ENCODE measurements around the gene TUT7.

The TUT7 gene

DNA sequence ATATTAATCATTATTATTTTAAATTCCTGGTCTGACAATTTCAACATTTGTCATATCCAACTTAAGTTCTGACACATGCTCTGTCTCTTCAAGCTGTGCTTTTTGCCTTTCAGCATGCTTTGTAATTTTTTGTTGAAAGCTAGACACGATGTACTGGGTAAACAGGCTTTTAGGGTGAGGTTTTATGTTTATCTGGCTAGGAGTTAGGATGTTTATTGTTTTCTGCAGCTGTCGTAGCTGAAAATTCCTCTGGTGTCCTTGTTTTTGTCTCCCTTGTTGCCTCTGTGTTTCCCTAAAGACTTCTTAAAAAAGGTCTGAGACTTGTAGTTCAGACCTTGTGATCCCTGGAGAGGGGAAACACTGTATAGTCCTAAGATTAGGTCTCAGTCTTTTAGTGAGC is 20.6 kb downstream of the TUT7 start:
- WGBS, 2 donors (ENCODE audit: extremely low coverage in 2 of 2, insufficient read length in 2 of 2, insufficient replicate concordance in 1 of 2), result no CpG with 5 or more reads among the region's 2 CpGs
- Histone ChIP-seq H3K4me1 (ENCODE audit: control insufficient read depth in 2 of 2, insufficient read depth in 1 of 2, low read depth in 1 of 2, low read length in 2 of 2) (no peaks in the 10 kb centered on the region), H2AFZ (ENCODE audit: low read length) (no peak overlapping the region), H4K91ac (ENCODE audit: low read depth, low read length, poor library complexity) (no peak overlapping the region), H3K27ac (replicated peaks; ENCODE audit: low read length) (no peak overlapping the region), H3K9me3 (replicated peaks in 1 of 2; ENCODE audit: control insufficient read depth in 2 of 2, insufficient read depth in 1 of 2, low read depth in 1 of 2, low read length in 2 of 2) (no peaks in the 10 kb centered on the region), H4K8ac (ENCODE audit: low read depth, low read length) (no peak overlapping the region), H2BK5ac (ENCODE audit: low read length) (no peak overlapping the region), H3K23ac (ENCODE audit: low read depth, low read length, poor library complexity) (no peak overlapping the region), H3K79me1 (ENCODE audit: low read depth, low read length) (no peaks in the 10 kb centered on the region), H2AK5ac (ENCODE audit: low read depth, low read length) (no peak overlapping the region), H3K4me2 (ENCODE audit: insufficient read depth, low read length, poor library complexity, severe bottlenecking) (no peak overlapping the region), H3K4me3 (ENCODE audit: low read length in 2 of 2) (no peak overlapping the region), H3K36me3 (replicated peaks in 1 of 2; ENCODE audit: control insufficient read depth in 2 of 2, insufficient read depth in 2 of 2, low read length in 2 of 2) (peaks cover 9 to 80% of the 10 kb centered on the region in 2 donors), H3K18ac (ENCODE audit: low read length) (no peak overlapping the region), H2BK120ac (ENCODE audit: low read depth, low read length) (no peak overlapping the region), H2BK12ac (ENCODE audit: low read length) (no peak overlapping the region), H2BK15ac (ENCODE audit: low read length) (no peak overlapping the region), H3K14ac (ENCODE audit: low read length) (no peak overlapping the region), H3K4ac (ENCODE audit: low read length) (no peak overlapping the region), H3K27me3 (ENCODE audit: control insufficient read depth in 3 of 3, insufficient read depth in 3 of 3, low read depth in 1 of 3, low read length in 3 of 3) (no peaks in the 10 kb centered on the region), H3K9ac (ENCODE audit: low read depth, low read length, poor library complexity) (no peak overlapping the region)
- no peak for DNase-seq (ENCODE audit: low spot score)

- Histone ChIP-seq H2BK5ac (ENCODE audit: low read length) (no peak overlapping the region), H3K18ac (ENCODE audit: low read length) (no peak overlapping the region), H4K91ac (ENCODE audit: low read depth, low read length, poor library complexity) (no peak overlapping the region), H2BK120ac (ENCODE audit: low read depth, low read length) (no peak overlapping the region), H3K4ac (ENCODE audit: low read length) (no peak overlapping the region), H3K14ac (ENCODE audit: low read length) (no peak overlapping the region), H3K4me2 (ENCODE audit: insufficient read depth, low read length, poor library complexity, severe bottlenecking) (no peak overlapping the region), H3K23ac (ENCODE audit: low read depth, low read length, poor library complexity) (no peak overlapping the region), H4K8ac (ENCODE audit: low read depth, low read length) (no peak overlapping the region), H2BK15ac (ENCODE audit: low read length) (no peak overlapping the region), H3K4me3 (ENCODE audit: low read length in 2 of 2) (no peak overlapping the region), H3K9me3 (replicated peaks in 1 of 2; ENCODE audit: control insufficient read depth in 2 of 2, insufficient read depth in 1 of 2, low read depth in 1 of 2, low read length in 2 of 2) (no peaks in the 10 kb centered on the region), H3K79me1 (ENCODE audit: low read depth, low read length) (no peaks in the 10 kb centered on the region), H2BK12ac (ENCODE audit: low read length) (no peak overlapping the region), H3K27ac (replicated peaks; ENCODE audit: low read length) (no peak overlapping the region), H3K9ac (ENCODE audit: low read depth, low read length, poor library complexity) (no peak overlapping the region), H3K4me1 (ENCODE audit: control insufficient read depth in 2 of 2, insufficient read depth in 1 of 2, low read depth in 1 of 2, low read length in 2 of 2) (peaks cover 0 to 3% of the 10 kb centered on the region in 2 donors), H2AK5ac (ENCODE audit: low read depth, low read length) (no peak overlapping the region), H2AFZ (ENCODE audit: low read length) (no peak overlapping the region), H3K36me3 (replicated peaks in 1 of 2; ENCODE audit: control insufficient read depth in 2 of 2, insufficient read depth in 2 of 2, low read length in 2 of 2) (peaks cover 8 to 80% of the 10 kb centered on the region in 2 donors), H3K27me3 (ENCODE audit: control insufficient read depth in 3 of 3, insufficient read depth in 3 of 3, low read depth in 1 of 3, low read length in 3 of 3) (no peaks in the 10 kb centered on the region)
- WGBS, 2 donors (ENCODE audit: extremely low coverage in 2 of 2, insufficient read length in 2 of 2, insufficient replicate concordance in 1 of 2), result no CpG with 5 or more reads among the region's 5 CpGs
- DNase-seq (ENCODE audit: low spot score), result no peak
Measured at GRCh38 chr9:86330186-86330585, 24.0 kb downstream of the TUT7 start.

GRCh38 chr9:86329649-86330048 is 24.6 kb downstream of the TUT7 start:
- WGBS, 2 donors (ENCODE audit: extremely low coverage in 2 of 2, insufficient read length in 2 of 2, insufficient replicate concordance in 1 of 2), result no CpG with 5 or more reads among the region's 1 CpG

DNA sequence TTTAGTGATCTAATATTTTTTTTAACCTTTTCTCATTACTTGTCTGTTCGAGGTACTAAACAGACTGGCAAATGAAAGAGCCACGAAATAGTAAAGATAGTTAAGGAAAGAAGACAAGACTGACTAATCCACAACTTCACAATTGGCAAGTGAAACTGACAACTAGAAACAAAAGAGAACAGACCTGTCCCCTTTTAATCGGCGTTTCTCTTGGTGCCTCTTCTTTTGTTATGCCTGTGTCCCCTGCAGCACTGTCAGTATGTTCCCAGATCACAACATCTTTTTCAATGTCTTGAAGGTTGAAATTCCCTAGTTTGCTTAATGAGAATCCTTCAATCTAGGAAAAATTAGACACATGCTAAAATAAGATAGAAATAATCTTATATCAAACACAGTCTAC is 26.1 kb downstream of the TUT7 start:
- peaks cover 10 to 81% of the 10 kb centered on the region in 2 donors for H3K36me3 ChIP-seq (replicated peaks in 1 of 2; ENCODE audit: control insufficient read depth in 2 of 2, insufficient read depth in 2 of 2, low read length in 2 of 2)
- no CpG with 5 or more reads among the region's 4 CpGs for WGBS, 2 donors (ENCODE audit: extremely low coverage in 2 of 2, insufficient read length in 2 of 2, insufficient replicate concordance in 1 of 2)
- H4K8ac ChIP-seq (ENCODE audit: low read depth, low read length), result no peak overlapping the region

More at GRCh38 chr9:86329649-86330048, 24.6 kb downstream of the TUT7 start:
- H4K8ac ChIP-seq (ENCODE audit: low read depth, low read length), result no peak overlapping the region
- no peak overlapping the region for H3K23ac ChIP-seq (ENCODE audit: low read depth, low read length, poor library complexity)
- DNase-seq (ENCODE audit: low spot score), result no peak
- H2AFZ ChIP-seq (ENCODE audit: low read length), result no peak overlapping the region
- no peaks in the 10 kb centered on the region for H3K79me1 ChIP-seq (ENCODE audit: low read depth, low read length)
- H2BK120ac ChIP-seq (ENCODE audit: low read depth, low read length), result no peak overlapping the region
- no peak overlapping the region for H4K91ac ChIP-seq (ENCODE audit: low read depth, low read length, poor library complexity)
- H2BK12ac ChIP-seq (ENCODE audit: low read length), result no peak overlapping the region
- no peak overlapping the region for H3K14ac ChIP-seq (ENCODE audit: low read length)
- no peak overlapping the region for H3K4me3 ChIP-seq (ENCODE audit: low read length in 2 of 2)
- H3K4ac ChIP-seq (ENCODE audit: low read length), result no peak overlapping the region
- no peak overlapping the region for H2BK15ac ChIP-seq (ENCODE audit: low read length)
- no peak overlapping the region for H2BK5ac ChIP-seq (ENCODE audit: low read length)
- H3K36me3 ChIP-seq (replicated peaks in 1 of 2; ENCODE audit: control insufficient read depth in 2 of 2, insufficient read depth in 2 of 2, low read length in 2 of 2), result peaks cover 8 to 80% of the 10 kb centered on the region in 2 donors
- H3K18ac ChIP-seq (ENCODE audit: low read length), result no peak overlapping the region
- H3K27me3 ChIP-seq (ENCODE audit: control insufficient read depth in 3 of 3, insufficient read depth in 3 of 3, low read depth in 1 of 3, low read length in 3 of 3), result no peaks in the 10 kb centered on the region
- H3K4me2 ChIP-seq (ENCODE audit: insufficient read depth, low read length, poor library complexity, severe bottlenecking), result no peak overlapping the region
- H3K27ac ChIP-seq (replicated peaks; ENCODE audit: low read length), result no peak overlapping the region
- no peaks in the 10 kb centered on the region for H3K9me3 ChIP-seq (replicated peaks in 1 of 2; ENCODE audit: control insufficient read depth in 2 of 2, insufficient read depth in 1 of 2, low read depth in 1 of 2, low read length in 2 of 2)
- H3K9ac ChIP-seq (ENCODE audit: low read depth, low read length, poor library complexity), result no peak overlapping the region
- no peak overlapping the region for H2AK5ac ChIP-seq (ENCODE audit: low read depth, low read length)
- peaks cover 0 to 3% of the 10 kb centered on the region in 2 donors for H3K4me1 ChIP-seq (ENCODE audit: control insufficient read depth in 2 of 2, insufficient read depth in 1 of 2, low read depth in 1 of 2, low read length in 2 of 2)

More for the DNA sequence above, 26.1 kb downstream of the TUT7 start:
- Histone ChIP-seq H3K18ac (ENCODE audit: low read length) (no peak overlapping the region), H2AFZ (ENCODE audit: low read length) (no peak overlapping the region), H3K79me1 (ENCODE audit: low read depth, low read length) (no peaks in the 10 kb centered on the region), H3K4me3 (ENCODE audit: low read length in 2 of 2) (no peak overlapping the region), H2BK5ac (ENCODE audit: low read length) (no peak overlapping the region), H3K9ac (ENCODE audit: low read depth, low read length, poor library complexity) (no peak overlapping the region), H3K4me1 (ENCODE audit: control insufficient read depth in 2 of 2, insufficient read depth in 1 of 2, low read depth in 1 of 2, low read length in 2 of 2) (peaks cover 0 to 3% of the 10 kb centered on the region in 2 donors), H4K91ac (ENCODE audit: low read depth, low read length, poor library complexity) (no peak overlapping the region), H3K4ac (ENCODE audit: low read length) (no peak overlapping the region), H3K27me3 (ENCODE audit: control insufficient read depth in 3 of 3, insufficient read depth in 3 of 3, low read depth in 1 of 3, low read length in 3 of 3) (no peaks in the 10 kb centered on the region), H2BK15ac (ENCODE audit: low read length) (no peak overlapping the region), H2BK120ac (ENCODE audit: low read depth, low read length) (no peak overlapping the region), H2BK12ac (ENCODE audit: low read length) (no peak overlapping the region), H3K23ac (ENCODE audit: low read depth, low read length, poor library complexity) (no peak overlapping the region), H2AK5ac (ENCODE audit: low read depth, low read length) (no peak overlapping the region), H3K9me3 (replicated peaks in 1 of 2; ENCODE audit: control insufficient read depth in 2 of 2, insufficient read depth in 1 of 2, low read depth in 1 of 2, low read length in 2 of 2) (no peaks in the 10 kb centered on the region), H3K4me2 (ENCODE audit: insufficient read depth, low read length, poor library complexity, severe bottlenecking) (no peak overlapping the region), H3K14ac (ENCODE audit: low read length) (no peak overlapping the region), H3K27ac (replicated peaks; ENCODE audit: low read length) (no peak overlapping the region)
- DNase-seq (ENCODE audit: low spot score), result peak; percentile 5

Measured in neuronal stem cell (in vitro differentiated cells).